Activated CD8-positive, alpha-beta T cell treated with anti-CD3 and anti-CD28 coated beads for 36 hours (primary cell): ENCODE measurements around the gene CCNJL. TPM values are rescaled to one million over a fixed set of nuclear protein-coding genes. Genes with fewer than 3 reads are reported as not detected.

Experiments
- ATAC-seq: fragments of 200-7000 bp; cut with Tn5 transposase; one replicate; pipeline ENCODE4 v1.10.0; 2021; ENCODE audit warnings: mild to moderate bottlenecking, moderate library complexity
- CTCF ChIA-PET: fragments of 350-600 bp; sonication (Branson Sonifier 250); formaldehyde crosslinking; loops from one replicate; lab custom pipeline; 2021; ENCODE audit warnings: antibody characterized with exemption; lab: Charles Lee
- POLR2A ChIA-PET: fragments of 350-600 bp; sonication (Branson Sonifier 250); formaldehyde crosslinking; loops from one replicate; lab custom pipeline; 2021; ENCODE audit warnings: antibody characterized with exemption; lab: Charles Lee
- DNase-seq: peaks from one replicate; pipeline ENCODE4 v3.0.0-alpha.2; 2020
- H3K27ac Mint-ChIP-seq: one replicate; pipeline ENCODE4 v1.8.0; 2021; ENCODE audit warnings: mild to moderate bottlenecking, mixed read lengths
- H3K27me3 Mint-ChIP-seq: one replicate; pipeline ENCODE4 v1.8.0; 2021; ENCODE audit warnings: mixed read lengths
- H3K36me3 Mint-ChIP-seq: one replicate; pipeline ENCODE4 v1.8.0; 2021; ENCODE audit warnings: low read depth, mixed read lengths
- H3K4me1 Mint-ChIP-seq: one replicate; pipeline ENCODE4 v1.8.0; 2021; ENCODE audit warnings: low read depth, mixed read lengths
- H3K4me3 Mint-ChIP-seq: one replicate; pipeline ENCODE4 v1.8.0; 2021; ENCODE audit warnings: mild to moderate bottlenecking, moderate library complexity, mixed read lengths
- H3K9me3 Mint-ChIP-seq: one replicate; pipeline ENCODE4 v1.8.0; 2021; ENCODE audit warnings: mixed read lengths
- intact Hi-C: fragments of 100-400 bp; cut with micrococcal nuclease; formaldehyde crosslinking; loops from one replicate; pipeline ENCODE4 v1.10.0; 2022
- total RNA-seq, 2 experiments: library from RNA; stranded (reverse); gene quantifications; one replicate each; pipeline ENCODE4 v1.2.3, GENCODE V29; 2021
- TF ChIP-seq, protein P1 (sequence below): fragments of 200-600 bp; IDR thresholded peaks from one replicate; pipeline ENCODE4 v1.8.0; 2022; ENCODE audit warnings: antibody characterized with exemption, mild to moderate bottlenecking

CCNJL gene
- total RNA-seq, 2 experiments from 2014 or later = not detected

- Mint-ChIP-seq H3K27ac (no peak overlapping the region), H3K4me3 (no peak overlapping the region), H3K4me1 (no peaks in the 10 kb centered on the region), H3K27me3 (no peaks in the 10 kb centered on the region), H3K36me3 (no peaks in the 10 kb centered on the region), H3K9me3 (no peaks in the 10 kb centered on the region)
- POLR2A ChIA-PET = no interaction called here
- no peak for ATAC-seq
- CTCF ChIA-PET = no interaction called here
- no peak for DNase-seq
- intact Hi-C loops = no loop called here
- TF ChIP-seq, protein P1, sequence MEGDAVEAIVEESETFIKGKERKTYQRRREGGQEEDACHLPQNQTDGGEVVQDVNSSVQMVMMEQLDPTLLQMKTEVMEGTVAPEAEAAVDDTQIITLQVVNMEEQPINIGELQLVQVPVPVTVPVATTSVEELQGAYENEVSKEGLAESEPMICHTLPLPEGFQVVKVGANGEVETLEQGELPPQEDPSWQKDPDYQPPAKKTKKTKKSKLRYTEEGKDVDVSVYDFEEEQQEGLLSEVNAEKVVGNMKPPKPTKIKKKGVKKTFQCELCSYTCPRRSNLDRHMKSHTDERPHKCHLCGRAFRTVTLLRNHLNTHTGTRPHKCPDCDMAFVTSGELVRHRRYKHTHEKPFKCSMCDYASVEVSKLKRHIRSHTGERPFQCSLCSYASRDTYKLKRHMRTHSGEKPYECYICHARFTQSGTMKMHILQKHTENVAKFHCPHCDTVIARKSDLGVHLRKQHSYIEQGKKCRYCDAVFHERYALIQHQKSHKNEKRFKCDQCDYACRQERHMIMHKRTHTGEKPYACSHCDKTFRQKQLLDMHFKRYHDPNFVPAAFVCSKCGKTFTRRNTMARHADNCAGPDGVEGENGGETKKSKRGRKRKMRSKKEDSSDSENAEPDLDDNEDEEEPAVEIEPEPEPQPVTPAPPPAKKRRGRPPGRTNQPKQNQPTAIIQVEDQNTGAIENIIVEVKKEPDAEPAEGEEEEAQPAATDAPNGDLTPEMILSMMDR = no peak
Observed at GRCh38 chr5:160254706-160255105, 57.7 kb downstream of the CCNJL start.

- CTCF ChIA-PET = no interaction called here
- intact Hi-C loops = no loop called here
- no peaks in the 10 kb centered on the region for H3K36me3 Mint-ChIP-seq
- ATAC-seq = no peak
- POLR2A ChIA-PET = no interaction called here
- DNase-seq = no peak
- H3K27me3 Mint-ChIP-seq = no peaks in the 10 kb centered on the region
- H3K27ac Mint-ChIP-seq = no peak overlapping the region
- TF ChIP-seq, protein P1 = no peak
- H3K4me1 Mint-ChIP-seq = no peaks in the 10 kb centered on the region
- no peaks in the 10 kb centered on the region for H3K9me3 Mint-ChIP-seq
- H3K4me3 Mint-ChIP-seq = no peak overlapping the region
Observed at GRCh38 chr5:160253441-160253840, 58.9 kb downstream of the CCNJL start.

- DNase-seq = no peak
Observed at GRCh38 chr5:160252916-160253315, 59.4 kb downstream of the CCNJL start.

DNA sequence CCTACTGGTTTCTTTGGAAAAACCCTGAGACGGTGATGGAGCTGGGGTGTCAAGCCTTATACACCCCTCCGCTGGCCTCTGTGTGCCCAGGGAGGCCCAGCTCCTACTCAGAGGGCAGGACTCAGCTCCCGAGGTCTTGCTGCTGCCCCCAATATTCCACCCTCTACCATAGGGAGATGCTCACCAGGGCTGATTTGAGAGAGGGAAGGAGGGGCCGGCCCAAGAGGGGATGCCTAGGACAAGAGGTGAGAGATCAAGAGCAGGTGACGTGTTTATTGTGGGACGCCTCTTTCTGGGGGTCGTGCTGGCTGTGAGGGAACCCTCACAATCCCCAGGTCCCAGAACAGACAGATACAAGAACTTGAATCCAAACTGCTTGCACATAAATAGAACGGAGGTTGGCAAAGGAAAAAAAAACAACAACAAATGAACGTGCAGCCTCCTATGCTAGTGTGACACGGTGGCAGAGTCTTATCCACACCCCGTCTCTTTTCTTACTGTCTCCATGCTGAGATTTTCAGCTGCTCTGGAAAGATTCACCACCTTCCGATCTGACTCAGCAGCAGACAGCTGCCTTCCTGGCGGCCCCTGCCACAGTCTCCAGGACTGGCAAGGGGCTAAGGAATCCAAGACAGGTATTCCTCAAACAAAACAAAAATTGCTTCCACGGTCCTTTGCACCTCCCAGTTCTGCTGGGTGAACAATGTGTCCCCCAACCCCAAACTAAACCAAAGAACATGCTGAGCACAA lies 60.8 kb downstream of the CCNJL start:
- no peak for DNase-seq
- ChIA-PET POLR2A (no interaction called here), CTCF (interaction anchor here (1.7 kb wide), 1 partner anchor 15 kb away, joined by 3 read pairs; no protein-coding TSS in a partner anchor)
- intact Hi-C loops = no loop called here
- ATAC-seq = no peak
- H3K9me3 Mint-ChIP-seq = no peaks in the 10 kb centered on the region
- TF ChIP-seq, protein P1 = no peak
- H3K36me3 Mint-ChIP-seq = no peaks in the 10 kb centered on the region
- H3K4me1 Mint-ChIP-seq = no peaks in the 10 kb centered on the region
- H3K4me3 Mint-ChIP-seq = no peak overlapping the region
- no peaks in the 10 kb centered on the region for H3K27me3 Mint-ChIP-seq
- no peak overlapping the region for H3K27ac Mint-ChIP-seq

More at GRCh38 chr5:160252916-160253315, 59.4 kb downstream of the CCNJL start:
- intact Hi-C loops = no loop called here
- ChIA-PET CTCF (no interaction called here), POLR2A (no interaction called here)
- Mint-ChIP-seq H3K27ac (no peak overlapping the region), H3K4me1 (no peaks in the 10 kb centered on the region), H3K27me3 (no peaks in the 10 kb centered on the region), H3K4me3 (no peak overlapping the region), H3K9me3 (no peaks in the 10 kb centered on the region), H3K36me3 (no peaks in the 10 kb centered on the region)
- no peak for ATAC-seq
- TF ChIP-seq, protein P1 = no peak

- DNase-seq (no peak), ATAC-seq (no peak)
- no peaks in the 10 kb centered on the region for H3K36me3 Mint-ChIP-seq
- ChIA-PET CTCF (interaction anchor here (1.5 to 1.7 kb wide), 2 partner anchors 10 to 15 kb away, joined by 3 read pairs; no protein-coding TSS in a partner anchor), POLR2A (no interaction called here)
- no peak overlapping the region for H3K27ac Mint-ChIP-seq
- H3K4me1 Mint-ChIP-seq = no peaks in the 10 kb centered on the region
- H3K27me3 Mint-ChIP-seq = no peaks in the 10 kb centered on the region
- no peaks in the 10 kb centered on the region for H3K9me3 Mint-ChIP-seq
- H3K4me3 Mint-ChIP-seq = no peak overlapping the region
- intact Hi-C loops = no loop called here
- TF ChIP-seq, protein P1 = no peak
Observed at GRCh38 chr5:160250826-160251225, 61.5 kb downstream of the CCNJL start.
